Stimulated activated CD4-positive, alpha-beta T cell treated with anti-CD3 and anti-CD28 coated beads, TNF-alpha, amount 100 ng/mL, for 4 hours (primary cell): ENCODE data around the gene ERI2.

ENCODE experiments used
- DNase-seq, 3 experiments: peaks; one replicate each; pipeline ENCODE4 v3.0.0-alpha.2; 2020; ENCODE audit warnings: low read depth in 3 of 3

Gene ERI2

GRCh38 chr16:20806168-20807050 lies at the start of gene ERI2, which contains the start of gene REXO5:
ERI2 (minus strand) TSS chr16:20806472; CDS start chr16:20806430, 42 bp downstream.
REXO5 (plus strand) TSS chr16:20806527; CDS start chr16:20806954, 427 bp downstream.
- DNase-seq: peak; percentile 43 to 51 (median 43)

- no peak for DNase-seq
Observed at GRCh38 chr16:20854963-20855362, 48.7 kb upstream of the ERI2 start.

GRCh38 chr16:20853981-20854620 lies 47.8 kb upstream of the ERI2 start:
- DNase-seq: no peak

- DNase-seq: no peak
Observed at GRCh38 chr16:20853143-20853542, 46.9 kb upstream of the ERI2 start.

- no peak for DNase-seq
Observed at GRCh38 chr16:20851601-20852000, 45.3 kb upstream of the ERI2 start.

GRCh38 chr16:20850981-20851380 lies 44.7 kb upstream of the ERI2 start:
- no peak for DNase-seq

- DNase-seq: peak; percentile 36 to 38 (median 37)
Observed at GRCh38 chr16:20849589-20850390, 43.5 kb upstream of the ERI2 start.

- DNase-seq: no peak
Observed at GRCh38 chr16:20847550-20847949, 41.3 kb upstream of the ERI2 start.

- DNase-seq: no peak
Observed at GRCh38 chr16:20846551-20846950, 40.3 kb upstream of the ERI2 start.

- no peak for DNase-seq
Observed at GRCh38 chr16:20846030-20846429, 39.8 kb upstream of the ERI2 start.

- DNase-seq: no peak
Observed at GRCh38 chr16:20844588-20844987, 38.3 kb upstream of the ERI2 start.

GRCh38 chr16:20844054-20844453 lies 37.8 kb upstream of the ERI2 start:
- DNase-seq: no peak

- no peak for DNase-seq
Observed at GRCh38 chr16:20839504-20839903, 33.2 kb upstream of the ERI2 start.

GRCh38 chr16:20838240-20838639 lies 32.0 kb upstream of the ERI2 start:
- no peak for DNase-seq

GRCh38 chr16:20833086-20833485 lies 26.8 kb upstream of the ERI2 start:
- no peak for DNase-seq

GRCh38 chr16:20830372-20830771 lies 24.1 kb upstream of the ERI2 start:
- DNase-seq: no peak

- no peak for DNase-seq
Observed at GRCh38 chr16:20829536-20829935, 23.3 kb upstream of the ERI2 start.

- DNase-seq: no peak
Observed at GRCh38 chr16:20826039-20826566, 19.8 kb upstream of the ERI2 start.

GRCh38 chr16:20822521-20823325 lies 16.5 kb upstream of the ERI2 start:
- no peak for DNase-seq

GRCh38 chr16:20821682-20822081 lies 15.4 kb upstream of the ERI2 start:
- DNase-seq: no peak
